ENCODE measurements around the gene PTPRD.

DNA sequence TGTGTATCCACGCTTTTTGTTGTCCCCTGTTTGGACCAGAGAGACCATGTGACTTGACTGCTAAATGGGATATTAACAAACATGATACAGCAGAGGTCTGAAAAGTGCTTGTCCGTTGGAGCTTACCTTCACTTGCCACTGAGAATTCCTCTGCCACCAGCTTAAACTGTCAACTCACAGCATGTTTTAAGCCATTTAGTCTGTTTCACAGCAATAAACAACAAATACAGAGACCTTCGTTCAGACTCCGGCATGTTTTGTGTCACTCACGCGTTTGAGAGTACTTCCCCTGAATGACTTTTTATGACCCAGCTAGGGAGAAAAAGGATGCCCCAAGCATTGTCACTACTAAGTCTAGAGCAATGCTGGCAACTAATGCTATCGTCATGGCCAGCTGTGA lies 173.8 kb downstream of the PTPRD start:
- no peak for TF ChIP-seq CTCF (conservative IDR thresholded peaks at IDR 0.05 in 1 of 2, IDR thresholded peaks at IDR 0.05 in 1 of 2; ENCODE audit: extremely low read depth in 1 of 2, insufficient read depth in 1 of 2, low read depth in 1 of 2, low read length in 2 of 2)
- no peak for TF ChIP-seq EZH2 (IDR thresholded peaks at IDR 0.05; ENCODE audit: borderline replicate concordance, low read length)
